Activated naive CD8-positive, alpha-beta T cell treated with anti-CD3 and anti-CD28 coated beads, Interleukin-2, amount 10 ng/mL, durations not matched to agents 7 days and 5 days (primary cell): ENCODE results near the gene TAC3. TPM values are rescaled to one million over a fixed set of nuclear protein-coding genes. Genes with fewer than 3 reads are reported as not detected.

Source experiments
- total RNA-seq, 2 experiments: library from RNA; stranded (reverse); gene quantifications; one replicate each; pipeline ENCODE4 v1.2.3, GENCODE V29; 2021

Gene TAC3
- total RNA-seq, 2 experiments from 2014 or later, result 0.34 to 0.53 TPM

Other genes starting within 250 kb of the TAC3 start
- not detected for gene SDR9C7, start 82.1 kb downstream of the TAC3 start, total RNA-seq
- under 1 TPM; 0.62 to 0.69 TPM for gene RDH16, start 58.9 kb downstream of the TAC3 start, total RNA-seq
- 10 to 100 TPM; 11.3 TPM for gene ZBTB39, start 10.0 kb downstream of the TAC3 start, total RNA-seq
- 1 to 10 TPM; 1.2 to 2.1 TPM for gene MYO1A, start 33.6 kb upstream of the TAC3 start, total RNA-seq
- 10 to 100 TPM; 52.9 to 59.6 TPM for gene NEMP1, start 62.3 kb upstream of the TAC3 start, total RNA-seq
- gene NAB2, start 72.6 kb upstream of the TAC3 start, total RNA-seq, result 10 to 100 TPM; 13.1 to 16.1 TPM
- 100 to 1,000 TPM; 251 to 263 TPM for gene STAT6, start 94.8 kb upstream of the TAC3 start, total RNA-seq
- 1 to 10 TPM; 4.9 to 6.1 TPM for gene LRP1, start 112.0 kb upstream of the TAC3 start, total RNA-seq
- not detected for gene LRP1-AS, start 131.1 kb upstream of the TAC3 start, total RNA-seq
- 1 to 10 TPM; 1.7 to 2.4 TPM for gene NXPH4, start 200.3 kb upstream of the TAC3 start, total RNA-seq
- 100 to 1,000 TPM; 142 to 159 TPM for gene SHMT2, start 213.2 kb upstream of the TAC3 start, total RNA-seq
- 10 to 100 TPM; 10.7 to 11.4 TPM for gene STAC3, start 234.7 kb upstream of the TAC3 start, total RNA-seq